H1 (cell line): ENCODE results near the gene MED31. TPM values are rescaled to one million over a fixed set of nuclear protein-coding genes. Genes with fewer than 3 reads are reported as not detected.

Source experiments
- CTCF ChIA-PET: fragments of 300-600 bp; sonication (Branson Sonifier 250); formaldehyde crosslinking; loops from one replicate; lab custom pipeline; 2021; ENCODE audit not compliant: partially characterized antibody; lab: Charles Lee
- POLR2A ChIA-PET: fragments of 300-600 bp; sonication (Branson Sonifier 250); formaldehyde crosslinking; loops from one replicate; lab custom pipeline; 2021; ENCODE audit warnings: inconsistent platforms; ENCODE audit not compliant: partially characterized antibody; lab: Charles Lee
- DNase-seq, 2 experiments: peaks; one replicate each; pipeline versions ENCODE4 v3.0.0 to v3.0.0-alpha.2; 2010 to 2022; ENCODE audit warnings: low spot score in 2 of 2, low read depth in 1 of 2, mixed read lengths in 1 of 2
- FAIRE-seq: peaks from 2 replicates; lab custom pipeline; 2011; peaks lifted over from hg19 to GRCh38; lab: Jason Lieb, UNC
- H2AFZ ChIP-seq: 2 replicates; pipeline ENCODE4 v1.8.1; 2012; ENCODE audit warnings: low read length, inconsistent platforms
- H2AK5ac ChIP-seq: 2 replicates; pipeline ENCODE4 v1.6.1; 2013; ENCODE audit warnings: low read depth, low read length
- H2BK120ac ChIP-seq: replicated peaks from 2 replicates; pipeline ENCODE3; 2013; ENCODE audit warnings: low read depth, low read length, inconsistent platforms
- H2BK12ac ChIP-seq: 2 replicates; pipeline ENCODE4 v1.6.1; 2013; ENCODE audit warnings: low read depth, low read length
- H2BK15ac ChIP-seq: 2 replicates; pipeline ENCODE4 v1.6.1; 2013; ENCODE audit warnings: low read length
- H2BK20ac ChIP-seq: 2 replicates; pipeline ENCODE4 v1.6.1; 2013; ENCODE audit warnings: low read length
- H2BK5ac ChIP-seq: 2 replicates; pipeline ENCODE4 v1.6.1; 2013; ENCODE audit warnings: low read depth, low read length
- H3K14ac ChIP-seq: 2 replicates; pipeline ENCODE4 v1.6.1; 2013; ENCODE audit warnings: inconsistent platforms; ENCODE audit not compliant: insufficient read length
- H3K18ac ChIP-seq: 2 replicates; pipeline ENCODE4 v1.6.1; 2013; ENCODE audit warnings: low read length; ENCODE audit errors: extremely low read depth
- H3K23ac ChIP-seq: 2 replicates; pipeline ENCODE4 v1.6.1; 2013; ENCODE audit warnings: inconsistent platforms; ENCODE audit not compliant: insufficient read length
- H3K23me2 ChIP-seq: 2 replicates; pipeline ENCODE4 v1.6.1; 2013; ENCODE audit warnings: low read depth, low read length
- H3K27ac ChIP-seq: 2 replicates; pipeline ENCODE4 v1.6.1; 2011; ENCODE audit warnings: low read depth, low read length, inconsistent platforms
- H3K27me3 ChIP-seq, 4 experiments: replicated peaks in 1 of 4; 1 replicate in 1 of 4; 2 replicates in 3 of 4; pipeline versions ENCODE4 v1.6.1 to v1.8.1; 2011 to 2013; ENCODE audit warnings: low read length in 3 of 4, mild to moderate bottlenecking in 3 of 4, inconsistent platforms in 2 of 4, mixed read lengths in 2 of 4, moderate library complexity in 1 of 4; ENCODE audit not compliant: control insufficient read depth in 3 of 4, insufficient read depth in 3 of 4; ENCODE audit errors: extremely low read depth in 1 of 4
- H3K36me3 ChIP-seq, 4 experiments: 2 replicates each; pipeline versions ENCODE4 v1.6.1 to v1.8.1; 2011 to 2013; ENCODE audit warnings: mild to moderate bottlenecking in 4 of 4, low read length in 3 of 4, moderate library complexity in 2 of 4, control low read depth in 1 of 4, inconsistent platforms in 1 of 4; ENCODE audit not compliant: insufficient read depth in 4 of 4, control insufficient read depth in 2 of 4
- H3K4ac ChIP-seq: replicated peaks from 2 replicates; pipeline ENCODE3; 2013; ENCODE audit warnings: low read length, low read depth, mixed read lengths, inconsistent platforms; ENCODE audit not compliant: insufficient read length
- H3K4me1 ChIP-seq, 4 experiments: replicated peaks in 1 of 4; 1 replicate in 1 of 4; 2 replicates in 3 of 4; pipeline versions ENCODE4 v1.6.1 to v1.8.1; 2011 to 2013; ENCODE audit warnings: low read length in 3 of 4, inconsistent platforms in 2 of 4, mixed read lengths in 1 of 4; ENCODE audit not compliant: insufficient read depth in 4 of 4, control insufficient read depth in 3 of 4
- H3K4me2 ChIP-seq, 2 experiments: 2 replicates each; pipeline versions ENCODE4 v1.6.1 to v1.8.1; 2011 to 2013; ENCODE audit warnings: low read depth in 2 of 2, low read length in 2 of 2, control low read depth in 1 of 2, inconsistent platforms in 1 of 2, mild to moderate bottlenecking in 1 of 2; ENCODE audit not compliant: insufficient read depth in 1 of 2
- H3K4me3 ChIP-seq, 4 experiments: fragments of 200-600, 300-600 bp in 1 of 4; sonication (generic), shearing (Covaris generic), sonication (Bioruptor Twin) in 1 of 4; 2 replicates each; pipeline versions ENCODE4 v1.5.1 to v1.8.1; 2011 to 2016; ENCODE audit warnings: low read length in 4 of 4, low read depth in 3 of 4, control low read depth in 2 of 4, inconsistent platforms in 2 of 4, mild to moderate bottlenecking in 2 of 4, mixed read lengths in 1 of 4, moderate library complexity in 1 of 4; ENCODE audit not compliant: insufficient read depth in 2 of 4; ENCODE audit errors: extremely low read depth in 1 of 4
- H3K56ac ChIP-seq: replicated peaks from 2 replicates; pipeline ENCODE3; 2013; ENCODE audit warnings: low read depth, mild to moderate bottlenecking, mixed read lengths, low read length, inconsistent platforms; ENCODE audit not compliant: insufficient read length
- H3K79me1 ChIP-seq: 2 replicates; pipeline ENCODE4 v1.6.1; 2013; ENCODE audit warnings: low read depth, low read length, control low read depth
- H3K79me2 ChIP-seq, 2 experiments: 2 replicates each; pipeline versions ENCODE4 v1.6.1 to v1.8.1; 2012 to 2013; ENCODE audit warnings: low read length in 2 of 2, mild to moderate bottlenecking in 2 of 2, inconsistent platforms in 1 of 2; ENCODE audit not compliant: insufficient read depth in 2 of 2, control insufficient read depth in 1 of 2
- H3K9ac ChIP-seq, 4 experiments: replicated peaks in 1 of 4; 1 replicate in 1 of 4; 2 replicates in 3 of 4; pipeline versions ENCODE4 v1.6.1 to v1.8.1; 2011 to 2013; ENCODE audit warnings: low read depth in 3 of 4, low read length in 3 of 4, control low read depth in 2 of 4, mild to moderate bottlenecking in 2 of 4, moderate library complexity in 2 of 4, inconsistent platforms in 1 of 4; ENCODE audit errors: extremely low read depth in 1 of 4
- H3K9me3 ChIP-seq, 2 experiments: 2 replicates each; pipeline versions ENCODE4 v1.6.1 to v1.8.1; 2012 to 2013; ENCODE audit warnings: mild to moderate bottlenecking in 2 of 2, moderate library complexity in 2 of 2, control low read depth in 1 of 2, inconsistent platforms in 1 of 2, low read depth in 1 of 2, low read length in 1 of 2, mixed read lengths in 1 of 2; ENCODE audit not compliant: insufficient read depth in 2 of 2
- H4K20me1 ChIP-seq, 2 experiments: replicated peaks in 1 of 2; 2 replicates each; pipeline versions ENCODE3 to v1.8.1; 2011 to 2013; ENCODE audit warnings: inconsistent platforms in 2 of 2, low read length in 2 of 2, mild to moderate bottlenecking in 1 of 2; ENCODE audit not compliant: insufficient read depth in 2 of 2, control insufficient read depth in 1 of 2
- H4K5ac ChIP-seq: 2 replicates; pipeline ENCODE4 v1.6.1; 2013; ENCODE audit warnings: low read length, low read depth, mixed read lengths, inconsistent platforms; ENCODE audit not compliant: insufficient read length
- H4K8ac ChIP-seq: 2 replicates; pipeline ENCODE4 v1.8.0; 2013; ENCODE audit warnings: mild to moderate bottlenecking, moderate library complexity, low read length, inconsistent platforms; ENCODE audit not compliant: insufficient read depth; ENCODE audit errors: extremely low read depth
- H4K91ac ChIP-seq: replicated peaks from 2 replicates; pipeline ENCODE3; 2013; ENCODE audit warnings: low read length, mixed read lengths, inconsistent platforms; ENCODE audit not compliant: insufficient read length
- BCL11A ChIP-seq, 2 experiments: IDR thresholded peaks; one replicate each; pipeline ENCODE4 v1.6.1; 2011; ENCODE audit warnings: low read depth in 2 of 2, low read length in 2 of 2, mild to moderate bottlenecking in 2 of 2
- CEBPB ChIP-seq: IDR thresholded peaks from 2 replicates; pipeline ENCODE4 v1.6.1; 2012; ENCODE audit warnings: low read depth, low read length
- E2F6 ChIP-seq: IDR thresholded peaks from 2 replicates; pipeline ENCODE4 v1.6.1; 2012; ENCODE audit warnings: inconsistent platforms
- GABPA ChIP-seq: IDR thresholded peaks from 2 replicates; pipeline ENCODE4 v1.6.1; 2011; ENCODE audit warnings: mild to moderate bottlenecking, low read length, moderate library complexity, borderline replicate concordance; ENCODE audit not compliant: insufficient read depth
- HDAC2 ChIP-seq, 2 experiments: fragments of 300-600 bp in 1 of 2; sonication (generic) in 1 of 2; IDR thresholded peaks; 2 replicates each; pipeline ENCODE4 v1.6.1; 2011 to 2012; ENCODE audit warnings: low read depth in 2 of 2, low read length in 2 of 2, mild to moderate bottlenecking in 2 of 2, moderate library complexity in 2 of 2, borderline replicate concordance in 1 of 2, inconsistent platforms in 1 of 2
- POLR2AphosphoS5 ChIP-seq: IDR thresholded peaks from 2 replicates; pipeline ENCODE4 v1.6.1; 2011; ENCODE audit warnings: low read depth, low read length
- SP1 ChIP-seq: IDR thresholded peaks from 2 replicates; pipeline ENCODE4 v1.6.1; 2011; ENCODE audit warnings: low read depth, low read length
- SP4 ChIP-seq: IDR thresholded peaks from 2 replicates; pipeline ENCODE4 v1.6.1; 2012; ENCODE audit warnings: low read length, inconsistent platforms
- WGBS, 2 experiments: shearing (Covaris generic) in 1 of 2; methylation state at CpG; one replicate each; pipeline versions ENCODE4 v1.1.6 to v1.1.7; 2013 to 2015; ENCODE audit warnings: low lambda C conversion rate in 2 of 2, mixed read lengths in 2 of 2, inconsistent platforms in 1 of 2, low coverage in 1 of 2, missing lambda C conversion rate in 1 of 2; ENCODE audit not compliant: insufficient replicate concordance in 2 of 2, insufficient coverage in 1 of 2, insufficient read length in 1 of 2; ENCODE audit errors: extremely low coverage in 1 of 2, missing lambda C conversion rate in 1 of 2; 5-methylcytosine and 5-hydroxymethylcytosine counted together
- polyA plus RNA-seq, 7 experiments: library from polyadenylated mRNA; depleted of rRNA in 3 of 7; stranded (reverse) in 5 of 7; unstranded in 2 of 7; fragments of >200 nt in 5 of 7; fragments of 200-250 nt in 2 of 7; gene quantifications; 1 replicate in 5 of 7; 2 replicates in 1 of 7; 4 replicates in 1 of 7; pipeline versions ENCODE4 v1.2.1 to v1.2.3, GENCODE V29; 2011 to 2013; ENCODE audit warnings: missing spikeins in 2 of 7, mixed read lengths in 2 of 7
- total RNA-seq: library from RNA; stranded (reverse); fragmentation: NEBNext Ultra II Directional; extraction: Animal tissue kit (Norgen Biotek cat#: 25700); gene quantifications from 2 replicates; pipeline ENCODE4 v1.2.1, GENCODE V29; 2021
- TF ChIP-seq, protein P1 (sequence below), 3 experiments: IDR thresholded peaks; 1 replicate in 2 of 3; 2 replicates in 1 of 3; pipeline versions ENCODE4 v1.5.1 to v1.6.1; 2011; ENCODE audit warnings: low read length in 3 of 3, mild to moderate bottlenecking in 3 of 3, inconsistent platforms in 2 of 3, low read depth in 1 of 3, moderate library complexity in 1 of 3; ENCODE audit not compliant: insufficient read depth in 1 of 3; ENCODE audit errors: control extremely low read depth in 1 of 3

MED31 gene
- total and polyA plus RNA-seq, 2 of the 8 experiments (the other 6 are each of a cell fraction or from before 2014, with no cell fraction given), result 4.6 to 12.3 TPM

GRCh38 chr17:6630390-6630789 is 21.0 kb downstream of the MED31 start:
- Histone ChIP-seq H4K91ac (no peak overlapping the region), H3K14ac (no peak overlapping the region), H2BK5ac (no peak overlapping the region), H2BK15ac (no peak overlapping the region), H3K4me1 (no peaks in the 10 kb centered on the region), H3K23me2 (no peaks in the 10 kb centered on the region), H3K79me1 (no peaks in the 10 kb centered on the region), H3K23ac (no peak overlapping the region), H4K5ac (no peak overlapping the region), H4K8ac (no peak overlapping the region), H2AK5ac (no peak overlapping the region), H2BK20ac (no peak overlapping the region), H3K79me2 (0 out of 4 replicates have a peak, but pooled peaks cover 0 to 4% of the 10 kb centered on the region in 2 experiments), H3K4ac (no peak overlapping the region), H3K27me3 (no peaks in the 10 kb centered on the region), H3K18ac (no peak overlapping the region), H3K27ac (no peak overlapping the region), H3K4me2 (no peak overlapping the region), H4K20me1 (peaks cover 0 to 1% of the 10 kb centered on the region in 2 experiments), H2AFZ (no peak overlapping the region), H3K56ac (no peak overlapping the region), H2BK120ac (no peak overlapping the region), H3K9ac (no peak overlapping the region), H2BK12ac (no peak overlapping the region), H3K36me3 (peaks cover 15 to 41% (median 36%) of the 10 kb centered on the region in 4 experiments), H3K9me3 (no peaks in the 10 kb centered on the region), H3K4me3 (no peak overlapping the region)
- POLR2A ChIA-PET, result no interaction called here
- CTCF ChIA-PET, result no interaction called here
- no peak for FAIRE-seq
- DNase-seq, result no peak
- WGBS, 2 experiments, result 72% methylated on average over 1 of the region's 1 CpG; no CpG with 5 or more reads in 1 of the 2 experiments
- TF ChIP-seq CEBPB, result no peak
- no peak for TF ChIP-seq GABPA
- no peak for TF ChIP-seq POLR2AphosphoS5
- TF ChIP-seq E2F6, result no peak
- TF ChIP-seq HDAC2 (IDR thresholded peaks at IDR 0.05; ENCODE audit: borderline replicate concordance in 1 of 2, low read depth in 2 of 2, low read length in 2 of 2), result no peak
- no peak for TF ChIP-seq SP4
- TF ChIP-seq SP1, result no peak
- TF ChIP-seq BCL11A (IDR thresholded peaks at IDR 0.05; ENCODE audit: low read depth in 2 of 2, low read length in 2 of 2), result no peak
- TF ChIP-seq, protein P1, sequence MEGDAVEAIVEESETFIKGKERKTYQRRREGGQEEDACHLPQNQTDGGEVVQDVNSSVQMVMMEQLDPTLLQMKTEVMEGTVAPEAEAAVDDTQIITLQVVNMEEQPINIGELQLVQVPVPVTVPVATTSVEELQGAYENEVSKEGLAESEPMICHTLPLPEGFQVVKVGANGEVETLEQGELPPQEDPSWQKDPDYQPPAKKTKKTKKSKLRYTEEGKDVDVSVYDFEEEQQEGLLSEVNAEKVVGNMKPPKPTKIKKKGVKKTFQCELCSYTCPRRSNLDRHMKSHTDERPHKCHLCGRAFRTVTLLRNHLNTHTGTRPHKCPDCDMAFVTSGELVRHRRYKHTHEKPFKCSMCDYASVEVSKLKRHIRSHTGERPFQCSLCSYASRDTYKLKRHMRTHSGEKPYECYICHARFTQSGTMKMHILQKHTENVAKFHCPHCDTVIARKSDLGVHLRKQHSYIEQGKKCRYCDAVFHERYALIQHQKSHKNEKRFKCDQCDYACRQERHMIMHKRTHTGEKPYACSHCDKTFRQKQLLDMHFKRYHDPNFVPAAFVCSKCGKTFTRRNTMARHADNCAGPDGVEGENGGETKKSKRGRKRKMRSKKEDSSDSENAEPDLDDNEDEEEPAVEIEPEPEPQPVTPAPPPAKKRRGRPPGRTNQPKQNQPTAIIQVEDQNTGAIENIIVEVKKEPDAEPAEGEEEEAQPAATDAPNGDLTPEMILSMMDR (IDR thresholded peaks at IDR 0.05; ENCODE audit: control extremely low read depth in 1 of 3, insufficient read depth in 1 of 3, low read depth in 1 of 3, low read length in 3 of 3), result no peak
